Common myeloid progenitor, CD34-positive (primary cell): ENCODE data around the gene CFAP57.

Experiments used
- CTCF ChIA-PET: fragments of 350-600 bp; sonication (Branson Sonifier 250); formaldehyde crosslinking; loops from one replicate; lab custom pipeline; 2021; ENCODE audit warnings: antibody characterized with exemption; lab: Charles Lee
- POLR2A ChIA-PET: fragments of 350-600 bp; sonication (Branson Sonifier 250); formaldehyde crosslinking; loops from one replicate; lab custom pipeline; 2021; ENCODE audit warnings: antibody characterized with exemption; lab: Charles Lee
- DNase-seq, 3 donors: peaks; one replicate each; pipeline versions ENCODE4 v3.0.0 to v3.0.0-alpha.2; 2013
- H3K27ac ChIP-seq, 2 experiments: 1 replicate in 1 of 2; 2 replicates in 1 of 2; pipeline ENCODE4 v1.7.0; 2013; ENCODE audit warnings: inconsistent platforms in 2 of 2, low read length in 2 of 2, mild to moderate bottlenecking in 2 of 2, low read depth in 1 of 2, moderate library complexity in 1 of 2; ENCODE audit not compliant: severe bottlenecking in 2 of 2, insufficient read depth in 1 of 2, poor library complexity in 1 of 2
- H3K27me3 ChIP-seq, 5 experiments: replicated peaks in 2 of 5; 1 replicate in 3 of 5; 2 replicates in 2 of 5; pipeline versions ENCODE4 v1.6.1 to v1.7.0; 2013; ENCODE audit warnings: low read length in 4 of 5, mild to moderate bottlenecking in 2 of 5, moderate library complexity in 2 of 5, inconsistent platforms in 1 of 5; ENCODE audit not compliant: insufficient read depth in 5 of 5, control insufficient read depth in 4 of 5
- H3K36me3 ChIP-seq, 4 experiments: 1 replicate in 2 of 4; 2 replicates in 2 of 4; pipeline versions ENCODE4 v1.6.1 to v1.7.0; 2013; ENCODE audit warnings: low read length in 3 of 4, control low read depth in 1 of 4, mild to moderate bottlenecking in 1 of 4; ENCODE audit not compliant: control insufficient read depth in 4 of 4, insufficient read depth in 4 of 4
- H3K4me1 ChIP-seq, 4 experiments: 1 replicate in 3 of 4; 2 replicates in 1 of 4; pipeline versions ENCODE4 v1.6.1 to v1.7.1; 2013; ENCODE audit warnings: low read length in 3 of 4, mild to moderate bottlenecking in 3 of 4, control low read depth in 1 of 4, inconsistent platforms in 1 of 4, moderate library complexity in 1 of 4; ENCODE audit not compliant: control insufficient read depth in 4 of 4, insufficient read depth in 4 of 4; ENCODE audit errors: control extremely low read depth in 1 of 4
- H3K4me3 ChIP-seq, 7 experiments: 1 replicate in 4 of 7; 2 replicates in 3 of 7; pipeline versions ENCODE4 v1.5.1 to v1.7.0; 2013; ENCODE audit warnings: mild to moderate bottlenecking in 7 of 7, low read length in 6 of 7, moderate library complexity in 6 of 7, inconsistent platforms in 2 of 7, low read depth in 2 of 7, control low read depth in 1 of 7; ENCODE audit not compliant: insufficient read depth in 4 of 7, control insufficient read depth in 1 of 7; ENCODE audit errors: extremely low read depth in 1 of 7
- H3K9me3 ChIP-seq, 5 experiments: 1 replicate in 4 of 5; 2 replicates in 1 of 5; pipeline versions ENCODE4 v1.6.1 to v1.7.1; 2013; ENCODE audit warnings: low read length in 4 of 5, mild to moderate bottlenecking in 2 of 5, inconsistent platforms in 1 of 5, low read depth in 1 of 5, moderate library complexity in 1 of 5; ENCODE audit not compliant: control insufficient read depth in 4 of 5, insufficient read depth in 2 of 5; ENCODE audit errors: control extremely low read depth in 1 of 5
- WGBS: methylation state at CpG from one replicate; pipeline ENCODE4 v1.1.5; 2013; ENCODE audit not compliant: insufficient coverage; 5-methylcytosine and 5-hydroxymethylcytosine counted together

CFAP57 gene

GRCh38 chr1:43232482-43232881 is 60.4 kb downstream of the CFAP57 start:
- Histone ChIP-seq H3K27ac (no peak overlapping the region), H3K9me3 (no peaks in the 10 kb centered on the region), H3K36me3 (no peaks in the 10 kb centered on the region), H3K27me3 (no peaks in the 10 kb centered on the region), H3K4me1 (peaks cover 0 to 4% (median 2%) of the 10 kb centered on the region in 4 experiments), H3K4me3 (no peak overlapping the region)
- WGBS: 91% methylated on average over 3 of the region's 4 CpGs
- DNase-seq: no peak
- ChIA-PET POLR2A (no interaction called here), CTCF (interaction anchor here (1.1 to 2.2 kb wide), 3 partner anchors 48 to 182 kb away, joined by 3 to 10 read pairs (median 3); no protein-coding TSS in a partner anchor)

- CTCF ChIA-PET: interaction anchor here (0.7 to 2.2 kb wide), 3 partner anchors 10 to 181 kb away, joined by 3 to 10 read pairs (median 4); no protein-coding TSS in a partner anchor
- WGBS: 91% methylated on average over 5 of the region's 5 CpGs
- Histone ChIP-seq H3K4me1 (peaks cover 1 to 6% (median 5%) of the 10 kb centered on the region in 4 experiments), H3K27me3 (no peaks in the 10 kb centered on the region), H3K9me3 (no peaks in the 10 kb centered on the region), H3K27ac (no peak overlapping the region), H3K4me3 (no peak overlapping the region), H3K36me3 (no peaks in the 10 kb centered on the region)
- POLR2A ChIA-PET: no interaction called here
- no peak for DNase-seq
These were observed 61.5 kb downstream of the CFAP57 start for GRCh38 chr1:43233631-43234030.

- POLR2A ChIA-PET: no interaction called here
- CTCF ChIA-PET: interaction anchor here (0.9 to 1.4 kb wide), 2 partner anchors 143 to 181 kb away, joined by 3 read pairs; no protein-coding TSS in a partner anchor
- H3K9me3 ChIP-seq: no peaks in the 10 kb centered on the region
These were observed 62.1 kb downstream of the CFAP57 start for GRCh38 chr1:43234267-43234666.

GRCh38 chr1:43235040-43235439 is 62.9 kb downstream of the CFAP57 start:
- POLR2A ChIA-PET: no interaction called here
- Histone ChIP-seq H3K9me3 (no peaks in the 10 kb centered on the region), H3K27me3 (no peaks in the 10 kb centered on the region), H3K36me3 (no peaks in the 10 kb centered on the region), H3K27ac (no peak overlapping the region), H3K4me3 (no peak overlapping the region), H3K4me1 (peaks cover 6 to 19% (median 14%) of the 10 kb centered on the region in 4 experiments)
- DNase-seq: no peak
- CTCF ChIA-PET: interaction anchor here (1.2 to 2.0 kb wide), 3 partner anchors 8 to 180 kb away, joined by 3 to 6 read pairs (median 3); no protein-coding TSS in a partner anchor
- WGBS: 98% methylated on average over 4 of the region's 8 CpGs

More at GRCh38 chr1:43234267-43234666, 62.1 kb downstream of the CFAP57 start:
- no peaks in the 10 kb centered on the region for H3K27me3 ChIP-seq
- H3K4me3 ChIP-seq: no peak overlapping the region
- no peak overlapping the region for H3K27ac ChIP-seq
- WGBS: over 99% methylated on average over 17 of the region's 17 CpGs
- H3K36me3 ChIP-seq: no peaks in the 10 kb centered on the region
- no peak for DNase-seq
- H3K4me1 ChIP-seq: peaks cover 4 to 12% (median 9%) of the 10 kb centered on the region in 4 experiments

GRCh38 chr1:43235451-43236121 is 63.5 kb downstream of the CFAP57 start:
- POLR2A ChIA-PET: no interaction called here
- DNase-seq: no peak
- 84% methylated on average over 6 of the region's 9 CpGs for WGBS
- Histone ChIP-seq H3K9me3 (no peaks in the 10 kb centered on the region), H3K27ac (no peak overlapping the region), H3K36me3 (no peaks in the 10 kb centered on the region), H3K4me1 (peaks cover 6 to 20% (median 14%) of the 10 kb centered on the region in 4 experiments), H3K27me3 (no peaks in the 10 kb centered on the region), H3K4me3 (no peak overlapping the region)
- CTCF ChIA-PET: interaction anchor here (1.2 to 2.0 kb wide), 3 partner anchors 8 to 179 kb away, joined by 3 to 6 read pairs (median 3); no protein-coding TSS in a partner anchor

GRCh38 chr1:43237121-43237520 is 65.0 kb downstream of the CFAP57 start:
- 100% methylated on average over 1 of the region's 1 CpG for WGBS
- no peaks in the 10 kb centered on the region for H3K36me3 ChIP-seq
- ChIA-PET CTCF (interaction anchor here (0.6 to 1.5 kb wide), 6 partner anchors 8 to 149 kb away, joined by 3 to 6 read pairs (median 4); partner anchors contain the start of gene CDC20), POLR2A (interaction anchor here (0.9 kb wide), 1 partner anchor 68 kb away, joined by 3 read pairs; no protein-coding TSS in a partner anchor)
- no peak overlapping the region for H3K27ac ChIP-seq
- peaks cover 6 to 20% (median 14%) of the 10 kb centered on the region in 4 experiments for H3K4me1 ChIP-seq
- no peak overlapping the region for H3K4me3 ChIP-seq
- no peaks in the 10 kb centered on the region for H3K27me3 ChIP-seq
- no peak for DNase-seq
- no peaks in the 10 kb centered on the region for H3K9me3 ChIP-seq

GRCh38 chr1:43238085-43238484 is 66.0 kb downstream of the CFAP57 start:
- no peaks in the 10 kb centered on the region for H3K9me3 ChIP-seq
- peaks cover 6 to 20% (median 14%) of the 10 kb centered on the region in 4 experiments for H3K4me1 ChIP-seq
- H3K36me3 ChIP-seq: no peaks in the 10 kb centered on the region
- 21% methylated on average over 4 of the region's 5 CpGs for WGBS
- no peak overlapping the region for H3K27ac ChIP-seq
- peak; percentile 58 to 73 (median 62) for DNase-seq
- H3K27me3 ChIP-seq: no peaks in the 10 kb centered on the region
- no peak overlapping the region for H3K4me3 ChIP-seq
- ChIA-PET POLR2A (interaction anchor here (1.0 kb wide), 1 partner anchor 130 kb away, joined by 3 read pairs; no protein-coding TSS in a partner anchor), CTCF (interaction anchor here (0.6 to 4.3 kb wide), 13 partner anchors 9 to 176 kb away, joined by 3 to 32 read pairs (median 4); partner anchors contain the start of gene CDC20)
